ENCODE data around the gene RANGRF.

The RANGRF gene

DNA sequence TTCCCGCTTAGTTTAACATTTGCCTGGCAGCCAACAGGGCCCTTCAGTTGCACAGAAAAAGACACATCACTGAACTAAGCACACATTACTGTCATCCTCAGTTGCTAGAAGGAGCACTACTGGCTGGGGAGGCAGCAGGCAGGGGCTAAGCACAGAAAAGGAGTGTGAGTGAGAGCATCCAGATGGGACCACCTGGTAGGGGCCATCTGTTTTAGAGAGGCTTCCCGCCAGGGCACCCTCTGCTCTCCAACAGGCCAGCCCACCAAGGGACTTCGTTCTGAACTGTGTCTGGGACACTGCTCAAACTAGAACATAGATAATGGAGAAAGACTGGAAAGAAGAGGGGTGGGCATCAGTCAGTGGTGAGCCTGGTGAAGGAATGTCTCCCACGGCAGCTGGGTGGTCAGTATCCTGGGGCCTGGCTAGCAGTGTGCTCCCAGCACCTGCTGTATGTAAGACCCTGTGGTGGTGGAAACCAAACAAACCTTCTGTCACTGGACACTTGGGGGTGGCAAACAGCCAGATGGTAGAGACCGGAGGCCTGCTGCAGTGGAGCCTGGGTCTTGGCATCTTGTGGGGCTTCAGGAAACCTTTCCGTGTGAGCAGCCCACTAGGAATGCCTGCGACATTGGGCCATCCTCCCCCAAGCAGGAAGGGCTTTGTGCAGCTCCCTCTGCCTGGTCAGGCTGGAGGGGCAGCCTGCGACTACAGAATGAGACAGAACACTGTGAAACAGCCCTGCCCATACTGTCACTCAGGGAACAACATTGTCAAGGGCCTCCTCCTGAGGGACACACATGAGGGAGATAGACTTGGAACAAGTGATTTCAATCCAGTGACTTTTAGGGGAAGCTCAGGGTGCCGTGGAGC is 12.8 kb upstream of the RANGRF start:
- H3K27ac ChIP-seq (ENCODE audit: low read length): no peak overlapping the region
- no peaks in the 10 kb centered on the region for H3K36me3 ChIP-seq (ENCODE audit: control insufficient read depth in 2 of 2, insufficient read depth in 2 of 2, low read length in 2 of 2)
- no peaks in the 10 kb centered on the region for H3K27me3 ChIP-seq (ENCODE audit: control insufficient read depth in 1 of 2, insufficient read depth in 2 of 2, low read length in 2 of 2)
- no peak overlapping the region for H3K4me3 ChIP-seq (ENCODE audit: low read length in 2 of 2)
- no peaks in the 10 kb centered on the region for H3K4me1 ChIP-seq (ENCODE audit: control insufficient read depth, insufficient read depth, low read length)
- H3K9me3 ChIP-seq (ENCODE audit: control insufficient read depth in 2 of 2, low read length in 2 of 2): no peaks in the 10 kb centered on the region
- H3K9ac ChIP-seq (ENCODE audit: low read length in 2 of 2): no peak overlapping the region

DNA sequence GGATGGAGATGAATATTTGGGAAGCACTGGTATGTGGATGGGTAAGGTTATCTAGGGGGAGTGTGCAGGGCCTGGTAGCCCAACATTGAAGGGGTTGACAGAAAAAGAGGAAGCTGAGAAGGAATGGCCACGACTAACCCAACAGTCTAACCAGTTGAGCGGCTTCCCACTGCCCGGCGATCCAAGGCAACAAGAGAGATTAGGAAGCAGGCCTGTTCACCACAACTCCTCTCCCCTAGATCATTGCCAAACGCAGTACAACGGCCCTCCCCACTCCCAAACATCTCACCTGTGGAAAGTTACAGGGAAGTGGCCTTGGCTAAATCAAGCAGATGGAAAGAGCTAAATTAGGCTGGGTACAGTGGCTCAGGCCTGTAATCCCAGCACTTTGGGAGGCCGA is 11.2 kb upstream of the RANGRF start:
- Histone ChIP-seq H3K9ac (ENCODE audit: low read length in 2 of 2) (no peak overlapping the region), H3K4me1 (ENCODE audit: control insufficient read depth, insufficient read depth, low read length) (no peaks in the 10 kb centered on the region), H3K36me3 (ENCODE audit: control insufficient read depth in 2 of 2, insufficient read depth in 2 of 2, low read length in 2 of 2) (no peaks in the 10 kb centered on the region), H3K27me3 (ENCODE audit: control insufficient read depth in 1 of 2, insufficient read depth in 2 of 2, low read length in 2 of 2) (no peaks in the 10 kb centered on the region), H3K4me3 (ENCODE audit: low read length in 2 of 2) (no peak overlapping the region), H3K27ac (ENCODE audit: low read length) (no peak overlapping the region), H3K9me3 (ENCODE audit: control insufficient read depth in 2 of 2, low read length in 2 of 2) (no peaks in the 10 kb centered on the region)

GRCh38 chr17:8282345-8282744 is 6.1 kb upstream of the RANGRF start:
- no peaks in the 10 kb centered on the region for H3K27me3 ChIP-seq (ENCODE audit: control insufficient read depth in 1 of 2, insufficient read depth in 2 of 2, low read length in 2 of 2)
- no peaks in the 10 kb centered on the region for H3K36me3 ChIP-seq (ENCODE audit: control insufficient read depth in 2 of 2, insufficient read depth in 2 of 2, low read length in 2 of 2)
- H3K27ac ChIP-seq (ENCODE audit: low read length): no peak overlapping the region
- H3K4me1 ChIP-seq (ENCODE audit: control insufficient read depth, insufficient read depth, low read length): no peaks in the 10 kb centered on the region
- no peak overlapping the region for H3K9ac ChIP-seq (ENCODE audit: low read length in 2 of 2)
- no peaks in the 10 kb centered on the region for H3K9me3 ChIP-seq (ENCODE audit: control insufficient read depth in 2 of 2, low read length in 2 of 2)
- H3K4me3 ChIP-seq (ENCODE audit: low read length in 2 of 2): no peak overlapping the region

- Histone ChIP-seq H3K27ac (ENCODE audit: low read length) (no peak overlapping the region), H3K9me3 (ENCODE audit: control insufficient read depth in 2 of 2, low read length in 2 of 2) (no peaks in the 10 kb centered on the region), H3K9ac (ENCODE audit: low read length in 2 of 2) (no peak overlapping the region), H3K4me1 (ENCODE audit: control insufficient read depth, insufficient read depth, low read length) (peaks cover 5% of the 10 kb centered on the region), H3K36me3 (ENCODE audit: control insufficient read depth in 2 of 2, insufficient read depth in 2 of 2, low read length in 2 of 2) (no peaks in the 10 kb centered on the region), H3K27me3 (ENCODE audit: control insufficient read depth in 1 of 2, insufficient read depth in 2 of 2, low read length in 2 of 2) (no peaks in the 10 kb centered on the region), H3K4me3 (ENCODE audit: low read length in 2 of 2) (no peak overlapping the region)
These were observed 5.1 kb upstream of the RANGRF start for GRCh38 chr17:8283356-8283755.

DNA sequence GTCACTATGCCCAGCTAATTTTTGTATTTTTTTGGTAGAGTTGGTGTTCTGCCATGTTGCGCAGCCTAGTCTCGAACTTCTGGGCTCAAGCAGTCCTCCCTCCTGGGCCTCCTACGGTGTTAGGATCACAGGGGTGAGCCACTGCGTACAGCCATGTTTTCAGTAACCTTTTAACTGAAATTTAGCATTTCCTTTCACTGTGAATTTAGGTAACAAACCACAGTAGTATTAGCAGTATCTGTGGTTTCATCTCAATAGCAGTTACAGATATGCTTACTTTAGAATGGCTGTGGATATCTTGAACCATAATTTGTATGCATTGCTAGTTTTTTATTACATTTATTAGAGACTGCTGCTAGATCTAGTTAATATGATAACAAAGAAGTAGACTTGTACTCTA is 4.3 kb upstream of the RANGRF start:
- Histone ChIP-seq H3K9ac (ENCODE audit: low read length in 2 of 2) (no peak overlapping the region), H3K27ac (ENCODE audit: low read length) (no peak overlapping the region), H3K27me3 (ENCODE audit: control insufficient read depth in 1 of 2, insufficient read depth in 2 of 2, low read length in 2 of 2) (no peaks in the 10 kb centered on the region), H3K4me1 (ENCODE audit: control insufficient read depth, insufficient read depth, low read length) (peaks cover 10% of the 10 kb centered on the region), H3K36me3 (ENCODE audit: control insufficient read depth in 2 of 2, insufficient read depth in 2 of 2, low read length in 2 of 2) (no peaks in the 10 kb centered on the region), H3K4me3 (ENCODE audit: low read length in 2 of 2) (no peak overlapping the region), H3K9me3 (ENCODE audit: control insufficient read depth in 2 of 2, low read length in 2 of 2) (no peaks in the 10 kb centered on the region)

GRCh38 chr17:8285270-8286181 is 2.9 kb upstream of the RANGRF start:
- no peak overlapping the region for H3K4me3 ChIP-seq (ENCODE audit: low read length in 2 of 2)
- no peaks in the 10 kb centered on the region for H3K9me3 ChIP-seq (ENCODE audit: control insufficient read depth in 2 of 2, low read length in 2 of 2)
- H3K4me1 ChIP-seq (ENCODE audit: control insufficient read depth, insufficient read depth, low read length): peaks cover 16% of the 10 kb centered on the region
- H3K27me3 ChIP-seq (ENCODE audit: control insufficient read depth in 1 of 2, insufficient read depth in 2 of 2, low read length in 2 of 2): no peaks in the 10 kb centered on the region
- no peaks in the 10 kb centered on the region for H3K36me3 ChIP-seq (ENCODE audit: control insufficient read depth in 2 of 2, insufficient read depth in 2 of 2, low read length in 2 of 2)
- no peak overlapping the region for H3K27ac ChIP-seq (ENCODE audit: low read length)
- H3K9ac ChIP-seq (ENCODE audit: low read length in 2 of 2): no peak overlapping the region

- no peaks in the 10 kb centered on the region for H3K36me3 ChIP-seq (ENCODE audit: control insufficient read depth in 2 of 2, insufficient read depth in 2 of 2, low read length in 2 of 2)
- H3K4me3 ChIP-seq (ENCODE audit: low read length in 2 of 2): peak overlapping the region; percentile 93
- H3K27ac ChIP-seq (ENCODE audit: low read length): peak overlapping the region; percentile 95
These were observed 677 bp upstream of the RANGRF start for GRCh38 chr17:8287651-8288335.

DNA sequence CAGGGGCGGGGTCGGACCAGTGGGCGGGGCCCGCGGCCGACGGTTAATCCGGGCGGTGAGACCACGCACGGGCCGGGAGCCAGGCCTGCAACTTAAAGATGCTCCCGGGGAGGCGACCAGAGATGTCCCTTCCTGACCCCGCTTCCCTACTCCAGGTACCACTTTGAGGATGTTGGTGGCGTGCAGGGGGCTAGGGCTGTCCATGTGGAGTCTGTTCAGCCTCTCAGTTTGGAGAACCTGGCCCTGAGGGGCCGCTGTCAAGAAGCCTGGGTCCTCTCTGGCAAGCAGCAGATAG is 580 bp downstream of the RANGRF start:
- Histone ChIP-seq H3K4me3 (ENCODE audit: low read length in 2 of 2) (peak overlapping the region; percentile 93), H3K36me3 (ENCODE audit: control insufficient read depth in 2 of 2, insufficient read depth in 2 of 2, low read length in 2 of 2) (no peaks in the 10 kb centered on the region), H3K9ac (ENCODE audit: low read length in 2 of 2) (peak overlapping the region; percentile 96 to 97), H3K9me3 (ENCODE audit: control insufficient read depth in 2 of 2, low read length in 2 of 2) (no peaks in the 10 kb centered on the region), H3K4me1 (ENCODE audit: control insufficient read depth, insufficient read depth, low read length) (peaks cover 18% of the 10 kb centered on the region), H3K27ac (ENCODE audit: low read length) (peak overlapping the region; percentile 95), H3K27me3 (ENCODE audit: control insufficient read depth in 1 of 2, insufficient read depth in 2 of 2, low read length in 2 of 2) (no peaks in the 10 kb centered on the region)

More at GRCh38 chr17:8287651-8288335, 677 bp upstream of the RANGRF start:
- H3K27me3 ChIP-seq (ENCODE audit: control insufficient read depth in 1 of 2, insufficient read depth in 2 of 2, low read length in 2 of 2): no peaks in the 10 kb centered on the region
- peaks cover 18% of the 10 kb centered on the region for H3K4me1 ChIP-seq (ENCODE audit: control insufficient read depth, insufficient read depth, low read length)
- no peaks in the 10 kb centered on the region for H3K9me3 ChIP-seq (ENCODE audit: control insufficient read depth in 2 of 2, low read length in 2 of 2)
- H3K9ac ChIP-seq (ENCODE audit: low read length in 2 of 2): peak overlapping the region; percentile 96 to 97

GRCh38 chr17:8290043-8290442 is 1.6 kb downstream of the RANGRF start:
- no peaks in the 10 kb centered on the region for H3K27me3 ChIP-seq (ENCODE audit: control insufficient read depth in 1 of 2, insufficient read depth in 2 of 2, low read length in 2 of 2)
- no peaks in the 10 kb centered on the region for H3K9me3 ChIP-seq (ENCODE audit: control insufficient read depth in 2 of 2, low read length in 2 of 2)
- H3K36me3 ChIP-seq (ENCODE audit: control insufficient read depth in 2 of 2, insufficient read depth in 2 of 2, low read length in 2 of 2): no peaks in the 10 kb centered on the region
- no peak overlapping the region for H3K27ac ChIP-seq (ENCODE audit: low read length)
- H3K4me1 ChIP-seq (ENCODE audit: control insufficient read depth, insufficient read depth, low read length): peaks cover 27% of the 10 kb centered on the region
- H3K9ac ChIP-seq (ENCODE audit: low read length in 2 of 2): peak overlapping the region in 1 of 2 donors; percentile 21
- no peak overlapping the region for H3K4me3 ChIP-seq (ENCODE audit: low read length in 2 of 2)

GRCh38 chr17:8292639-8293395 is 4.3 kb downstream of the RANGRF start:
- H3K9ac ChIP-seq (ENCODE audit: low read length in 2 of 2): no peak overlapping the region

More at GRCh38 chr17:8292639-8293395, 4.3 kb downstream of the RANGRF start:
- no peaks in the 10 kb centered on the region for H3K36me3 ChIP-seq (ENCODE audit: control insufficient read depth in 2 of 2, insufficient read depth in 2 of 2, low read length in 2 of 2)
- H3K27me3 ChIP-seq (ENCODE audit: control insufficient read depth in 1 of 2, insufficient read depth in 2 of 2, low read length in 2 of 2): no peaks in the 10 kb centered on the region
- H3K9me3 ChIP-seq (ENCODE audit: control insufficient read depth in 2 of 2, low read length in 2 of 2): no peaks in the 10 kb centered on the region
- no peak overlapping the region for H3K27ac ChIP-seq (ENCODE audit: low read length)
- peaks cover 26% of the 10 kb centered on the region for H3K4me1 ChIP-seq (ENCODE audit: control insufficient read depth, insufficient read depth, low read length)
- H3K4me3 ChIP-seq (ENCODE audit: low read length in 2 of 2): no peak overlapping the region
